ENCODE data around the gene NIPBL.
"Not testable (repeated sequence)": the region's sequence is repeated elsewhere in the genome, so short reads cannot be mapped to it uniquely, and the experiment has no call there.

NIPBL gene, protein sequence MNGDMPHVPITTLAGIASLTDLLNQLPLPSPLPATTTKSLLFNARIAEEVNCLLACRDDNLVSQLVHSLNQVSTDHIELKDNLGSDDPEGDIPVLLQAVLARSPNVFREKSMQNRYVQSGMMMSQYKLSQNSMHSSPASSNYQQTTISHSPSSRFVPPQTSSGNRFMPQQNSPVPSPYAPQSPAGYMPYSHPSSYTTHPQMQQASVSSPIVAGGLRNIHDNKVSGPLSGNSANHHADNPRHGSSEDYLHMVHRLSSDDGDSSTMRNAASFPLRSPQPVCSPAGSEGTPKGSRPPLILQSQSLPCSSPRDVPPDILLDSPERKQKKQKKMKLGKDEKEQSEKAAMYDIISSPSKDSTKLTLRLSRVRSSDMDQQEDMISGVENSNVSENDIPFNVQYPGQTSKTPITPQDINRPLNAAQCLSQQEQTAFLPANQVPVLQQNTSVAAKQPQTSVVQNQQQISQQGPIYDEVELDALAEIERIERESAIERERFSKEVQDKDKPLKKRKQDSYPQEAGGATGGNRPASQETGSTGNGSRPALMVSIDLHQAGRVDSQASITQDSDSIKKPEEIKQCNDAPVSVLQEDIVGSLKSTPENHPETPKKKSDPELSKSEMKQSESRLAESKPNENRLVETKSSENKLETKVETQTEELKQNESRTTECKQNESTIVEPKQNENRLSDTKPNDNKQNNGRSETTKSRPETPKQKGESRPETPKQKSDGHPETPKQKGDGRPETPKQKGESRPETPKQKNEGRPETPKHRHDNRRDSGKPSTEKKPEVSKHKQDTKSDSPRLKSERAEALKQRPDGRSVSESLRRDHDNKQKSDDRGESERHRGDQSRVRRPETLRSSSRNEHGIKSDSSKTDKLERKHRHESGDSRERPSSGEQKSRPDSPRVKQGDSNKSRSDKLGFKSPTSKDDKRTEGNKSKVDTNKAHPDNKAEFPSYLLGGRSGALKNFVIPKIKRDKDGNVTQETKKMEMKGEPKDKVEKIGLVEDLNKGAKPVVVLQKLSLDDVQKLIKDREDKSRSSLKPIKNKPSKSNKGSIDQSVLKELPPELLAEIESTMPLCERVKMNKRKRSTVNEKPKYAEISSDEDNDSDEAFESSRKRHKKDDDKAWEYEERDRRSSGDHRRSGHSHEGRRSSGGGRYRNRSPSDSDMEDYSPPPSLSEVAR (N-terminal part only)

DNA sequence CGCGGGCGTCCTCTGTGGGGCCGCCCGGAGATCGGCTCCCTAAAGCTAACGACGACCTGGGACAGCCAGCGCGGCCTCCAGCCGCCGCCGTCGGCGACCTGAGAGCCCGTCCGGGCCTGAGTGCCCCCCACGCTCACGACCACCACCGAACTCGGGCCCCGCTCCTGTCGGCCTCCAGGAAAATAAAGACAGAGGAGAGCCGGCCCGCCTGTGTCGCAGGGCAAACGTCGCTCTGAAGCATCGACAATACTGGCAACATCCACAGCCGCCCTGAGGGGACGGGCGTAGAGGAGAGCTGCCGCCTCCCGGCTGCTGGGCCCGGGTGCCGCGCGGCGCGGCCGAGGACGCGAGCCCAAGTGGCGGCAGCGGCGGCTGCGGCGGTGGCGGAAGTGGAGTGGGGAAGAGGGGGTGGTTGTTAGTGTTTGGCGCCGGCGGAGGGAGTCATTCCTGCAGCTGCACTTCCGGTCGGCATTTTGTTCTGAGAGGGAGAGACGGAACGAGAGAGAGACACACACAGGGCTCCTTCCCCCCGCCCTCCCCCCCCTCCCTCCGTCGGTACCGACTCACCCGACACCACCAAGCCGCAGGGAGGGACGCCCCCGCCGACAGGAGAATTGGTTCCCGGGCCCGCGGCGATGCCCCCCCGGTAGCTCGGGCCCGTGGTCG, at the start of gene NIPBL:
NIPBL (plus strand) TSS at position 471 of the 666 bp plus-strand sequence. CDS start 76,928 bp downstream, outside the sequence.
- peak; percentile 94 for DNase-seq (ENCODE audit: low spot score)

DNA sequence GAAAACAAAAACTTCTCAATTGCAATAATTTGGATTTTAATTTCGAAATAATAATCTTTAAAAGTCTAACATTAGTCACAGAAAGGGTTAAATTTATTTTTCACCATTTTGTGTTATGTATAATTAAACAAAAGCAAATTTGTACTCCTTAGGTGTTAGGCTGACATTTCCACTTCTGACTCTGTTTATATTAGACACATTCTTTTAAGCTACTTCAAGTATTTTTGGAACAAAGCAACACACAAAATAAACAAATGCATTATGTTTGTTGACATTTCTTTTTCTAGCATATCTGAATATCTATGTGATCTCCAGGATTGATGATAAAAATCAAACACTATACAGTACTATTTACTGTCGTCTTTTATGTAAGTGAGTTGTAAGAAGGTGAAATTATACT, 44.3 kb upstream of the NIPBL start:
- DNase-seq (ENCODE audit: low spot score): no peak

DNA sequence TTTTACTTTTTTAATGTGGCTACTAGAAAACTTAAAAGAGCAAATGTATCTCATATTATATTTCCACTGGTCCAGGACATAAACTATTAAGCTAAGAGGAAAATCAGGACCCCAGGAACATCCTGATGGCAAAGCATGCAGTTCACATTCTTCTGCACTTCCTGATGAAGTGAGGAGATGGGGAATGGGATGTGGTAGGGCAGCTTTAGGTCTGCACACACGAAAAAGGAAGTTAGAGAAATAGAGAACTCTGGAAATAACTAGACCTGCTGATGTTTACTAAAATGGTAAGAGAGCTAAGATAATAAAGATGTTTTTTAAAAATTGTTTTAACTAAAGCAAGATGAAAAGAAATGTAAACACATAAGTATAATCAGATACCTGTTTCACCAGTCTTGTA, 39.7 kb upstream of the NIPBL start:
- no peak for DNase-seq (ENCODE audit: low spot score)

DNA sequence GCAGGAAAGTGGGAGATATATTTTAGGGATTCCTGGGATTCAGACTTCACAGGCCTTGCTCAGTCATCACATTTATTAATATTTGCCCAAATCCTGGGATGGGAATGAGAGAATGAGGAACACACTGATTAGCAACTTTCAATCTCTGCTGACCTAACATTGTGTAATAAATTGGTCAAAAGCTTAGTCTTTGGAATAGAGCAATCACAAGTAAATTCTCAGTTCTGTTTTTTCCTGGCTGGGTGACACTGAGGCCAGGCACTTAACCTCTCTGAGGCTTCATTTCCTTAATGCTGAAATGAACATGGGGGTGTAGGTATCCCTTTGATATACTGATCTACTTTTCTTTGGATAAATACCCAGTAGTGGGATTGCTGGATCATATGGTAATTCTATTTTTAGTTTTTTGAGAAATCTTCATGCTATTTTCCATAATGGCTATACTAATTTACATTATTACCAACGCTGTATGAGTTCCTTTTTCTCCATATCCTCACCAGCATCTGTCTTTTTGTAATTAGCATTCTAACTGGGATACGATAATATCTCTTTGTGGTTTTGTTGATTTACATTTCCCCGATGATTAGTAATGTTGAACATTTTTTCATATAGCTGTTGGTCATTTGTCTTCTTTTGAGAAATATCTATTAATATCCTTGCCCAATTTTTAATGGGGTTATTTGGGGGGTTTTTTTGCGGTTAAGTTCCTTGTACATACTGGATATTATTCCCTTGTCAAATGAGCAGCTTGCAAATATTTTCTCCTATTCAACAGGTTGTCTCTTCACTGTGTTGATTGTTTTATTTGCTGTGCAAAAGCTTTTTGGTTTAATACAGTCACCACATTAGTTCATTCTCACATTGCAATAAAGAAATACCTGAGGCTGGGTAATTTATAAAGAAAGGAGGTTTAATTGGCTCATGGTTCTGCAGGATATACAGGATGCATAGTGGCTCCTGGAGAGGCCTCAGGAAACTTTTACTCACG, 36.8 kb upstream of the NIPBL start:
- DNase-seq (ENCODE audit: low spot score): no peak

DNA sequence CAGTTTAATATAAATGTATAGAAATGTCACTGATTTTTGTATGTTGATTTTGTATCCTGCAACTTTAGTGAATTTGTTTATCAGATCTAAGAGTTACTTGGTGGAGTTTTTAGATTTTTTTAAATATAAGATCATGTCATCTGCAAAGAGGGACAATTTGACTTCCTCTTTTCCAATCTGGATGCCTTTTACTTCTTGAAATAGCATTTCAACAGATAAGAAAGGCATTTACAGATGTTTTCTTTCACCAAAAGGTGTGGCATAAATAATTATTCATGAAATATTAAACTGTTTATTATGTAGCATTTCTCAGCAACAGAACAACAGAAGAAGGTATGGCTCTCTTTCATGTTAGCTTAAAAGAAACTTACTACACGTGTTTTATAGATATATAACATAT, 34.9 kb upstream of the NIPBL start:
- no peak for DNase-seq (ENCODE audit: low spot score)

DNA sequence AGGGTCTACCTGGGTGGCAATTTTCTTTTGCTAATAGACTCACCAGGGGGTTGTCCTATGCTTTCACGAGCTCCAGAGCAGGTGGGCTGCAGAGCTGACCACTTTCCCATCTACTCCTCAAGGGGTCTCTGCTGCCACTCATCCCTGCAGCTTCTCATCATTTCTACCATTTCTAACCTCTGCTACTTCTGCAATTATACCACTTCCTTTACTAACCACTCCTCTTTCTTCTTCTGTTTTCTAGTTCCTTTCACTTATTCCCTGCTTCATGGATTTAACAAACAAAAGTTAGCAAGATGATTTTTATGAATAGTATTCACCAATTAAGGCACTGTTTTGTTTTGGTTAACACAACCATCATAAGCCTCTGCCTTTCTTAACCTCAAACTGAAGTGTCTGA, 34.5 kb upstream of the NIPBL start:
- DNase-seq (ENCODE audit: low spot score): no peak

DNA sequence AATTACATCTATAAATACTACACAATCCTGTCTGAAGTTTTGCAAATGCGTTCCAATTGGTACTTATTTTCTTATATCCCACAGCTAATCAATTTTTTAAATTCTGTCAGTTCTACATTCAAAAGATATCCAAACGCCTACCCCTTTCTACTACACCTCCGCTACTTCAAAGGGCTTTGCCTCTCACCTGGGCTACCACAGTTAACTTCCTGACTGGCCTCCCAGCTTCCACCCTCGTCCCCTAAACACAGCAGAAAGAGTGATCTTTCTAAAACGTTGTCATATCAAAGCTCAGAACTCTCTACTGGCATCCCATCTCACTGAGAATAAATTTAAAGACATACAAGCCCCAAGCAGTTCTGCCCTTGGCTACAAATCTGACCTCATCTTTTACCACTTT, 32.3 kb upstream of the NIPBL start:
- DNase-seq (ENCODE audit: low spot score): no peak

DNA sequence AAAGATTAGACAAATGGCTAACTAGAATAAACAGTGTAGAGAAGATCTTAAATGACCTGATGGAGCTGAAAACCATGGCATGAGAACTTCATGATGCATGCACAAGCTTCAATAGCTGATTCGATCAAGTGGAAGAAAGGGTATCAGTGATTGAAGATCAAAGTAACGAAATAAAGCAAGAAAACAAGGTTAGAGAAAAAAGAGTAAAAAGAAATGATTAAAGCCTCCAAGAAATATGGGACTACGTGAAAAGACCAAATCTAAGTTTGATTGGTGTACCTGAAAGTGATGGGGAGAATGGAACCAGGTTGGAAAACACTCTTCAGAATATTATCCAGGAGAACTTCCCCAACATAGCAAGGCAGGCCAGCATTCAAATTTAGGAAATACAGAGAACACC, 28.0 kb upstream of the NIPBL start:
- DNase-seq (ENCODE audit: low spot score): not testable (repeated sequence)

DNA sequence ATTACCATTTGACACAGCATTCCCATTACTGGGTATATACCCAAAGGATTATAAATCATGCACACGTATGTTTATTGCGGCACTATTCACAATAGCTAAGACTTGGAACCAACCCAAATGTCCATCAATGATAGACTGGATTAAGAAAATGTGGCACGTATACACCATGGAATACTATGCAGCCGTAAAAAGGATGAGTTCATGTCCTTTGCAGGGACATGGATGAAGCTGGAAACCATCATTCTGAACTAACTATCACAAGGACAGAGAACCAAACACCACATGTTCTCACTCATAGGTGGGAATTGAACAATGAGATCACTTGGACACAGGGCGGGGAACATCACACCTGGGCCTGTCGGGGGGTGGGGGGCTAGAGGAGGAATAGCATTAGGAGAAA, 23.7 kb upstream of the NIPBL start:
- not testable (repeated sequence) for DNase-seq (ENCODE audit: low spot score)

DNA sequence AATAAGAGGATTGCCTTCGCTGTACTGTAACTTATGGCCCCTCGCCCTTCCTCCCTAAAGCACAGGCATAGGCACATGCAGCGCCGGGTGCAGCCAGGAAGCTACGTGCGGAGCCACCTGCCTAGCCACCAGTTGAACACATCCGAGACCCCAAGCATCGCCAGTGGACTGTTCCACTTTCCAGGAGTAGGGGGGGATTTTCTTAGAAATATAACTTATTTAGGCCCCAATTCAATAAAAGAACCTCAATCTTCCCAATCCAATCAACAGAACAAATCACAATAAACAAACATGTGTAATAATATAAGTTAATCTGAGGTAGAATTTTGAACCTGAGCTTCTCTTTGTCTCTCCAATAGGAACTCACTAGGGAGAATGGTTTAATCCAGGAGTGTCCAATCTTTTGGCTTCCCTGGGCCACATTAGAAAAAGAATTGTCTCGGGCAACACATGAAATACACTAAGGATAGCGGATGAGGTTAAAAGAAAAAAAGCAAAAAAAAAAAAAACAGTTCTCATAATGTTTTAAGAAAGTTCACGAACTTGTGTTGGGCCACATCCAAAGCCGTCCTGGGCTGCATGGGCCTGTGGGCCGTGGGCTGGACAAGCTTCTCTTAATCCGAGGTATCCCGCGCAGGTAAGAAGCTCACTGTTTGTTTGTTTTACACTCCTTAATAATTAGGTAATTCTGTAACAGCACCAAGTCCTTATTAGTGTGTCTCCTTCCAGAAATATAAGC, 22.0 kb upstream of the NIPBL start:
- DNase-seq (ENCODE audit: low spot score): no peak

DNA sequence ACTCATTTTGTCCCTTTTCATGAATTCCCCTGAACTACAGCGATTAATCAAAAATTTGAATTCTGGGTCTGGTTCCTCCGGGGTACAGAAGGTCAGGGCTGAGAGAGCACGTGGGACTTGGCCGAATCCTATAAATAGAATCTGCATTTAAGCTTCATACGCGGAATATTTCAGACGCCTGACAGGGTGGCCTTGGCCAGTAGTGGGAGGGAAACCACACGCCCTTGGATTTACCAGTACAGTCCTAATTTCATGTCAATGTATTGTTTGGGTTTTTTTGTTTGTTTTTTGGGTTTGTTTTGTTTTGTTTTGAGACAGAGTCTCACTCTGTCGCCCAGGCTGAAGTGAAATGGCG, 21.5 kb upstream of the NIPBL start:
- no peak for DNase-seq (ENCODE audit: low spot score)

DNA sequence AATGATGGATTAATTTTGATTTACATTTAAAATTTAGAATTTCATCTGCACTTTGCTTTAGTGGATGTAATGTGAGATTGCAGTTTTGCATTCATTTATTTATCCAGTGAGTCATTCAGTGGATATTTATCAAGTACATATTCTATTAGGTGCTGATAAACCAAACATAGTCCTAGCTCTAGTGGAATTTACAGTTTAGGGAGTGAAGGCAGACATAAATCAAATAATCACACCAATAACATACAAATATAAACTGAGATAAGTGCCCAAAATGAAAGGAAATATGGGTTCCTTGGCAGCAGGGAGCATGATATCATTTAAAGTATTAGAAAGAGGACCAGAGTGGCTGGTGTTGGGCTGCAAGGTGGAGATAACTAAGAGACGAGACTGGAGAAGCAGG, 14.7 kb upstream of the NIPBL start:
- no peak for DNase-seq (ENCODE audit: low spot score)

DNA sequence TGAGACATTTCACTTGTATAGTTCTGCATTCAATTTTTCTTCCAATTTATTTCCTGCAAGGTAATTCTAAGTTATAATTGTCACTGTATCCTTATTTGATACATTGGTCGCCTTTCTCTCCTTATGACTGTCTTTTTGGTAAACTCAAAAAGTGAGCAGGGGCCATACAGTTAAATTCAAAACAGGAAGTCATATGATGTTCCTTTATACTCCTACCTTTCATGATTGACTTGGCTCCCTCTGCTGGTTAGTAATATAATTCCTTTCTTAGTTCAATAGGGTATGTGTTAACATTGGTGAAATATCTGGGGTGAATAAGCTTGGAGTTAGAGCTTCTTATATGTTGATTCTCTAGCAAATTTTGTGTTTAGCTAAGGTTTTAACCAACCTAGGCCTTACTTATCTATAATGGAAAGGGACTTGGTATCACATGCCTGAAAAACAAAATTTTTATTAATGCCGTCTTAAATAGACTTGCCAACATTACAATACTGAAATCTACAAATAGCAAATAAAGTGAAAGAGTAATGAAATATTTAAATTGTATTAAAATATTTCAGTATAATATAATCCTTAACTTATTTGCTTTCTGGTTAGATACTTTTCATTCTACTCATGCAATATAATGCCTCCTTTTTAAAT, 6.0 kb upstream of the NIPBL start:
- peak; percentile 86 for DNase-seq (ENCODE audit: low spot score)

DNA sequence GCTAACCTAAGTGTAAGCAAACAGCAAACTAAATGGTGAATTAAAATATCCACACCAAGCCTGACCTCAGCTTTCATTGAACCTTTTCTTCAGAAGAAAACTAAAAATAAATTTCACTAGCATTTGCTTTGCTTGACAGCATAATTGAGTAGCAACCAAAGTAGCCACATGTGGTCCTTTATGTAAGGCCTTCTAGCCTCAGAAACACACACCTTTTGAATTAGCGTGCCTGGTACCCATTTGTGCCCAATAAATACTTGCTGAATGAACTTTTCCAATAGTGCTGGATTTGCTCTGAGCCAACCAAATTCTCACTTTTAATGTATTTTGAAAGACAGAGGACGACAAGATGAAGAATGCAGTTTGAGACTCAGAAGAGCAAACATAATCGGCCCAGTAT, 2.1 kb upstream of the NIPBL start:
- DNase-seq (ENCODE audit: low spot score): peak; percentile 51

DNA sequence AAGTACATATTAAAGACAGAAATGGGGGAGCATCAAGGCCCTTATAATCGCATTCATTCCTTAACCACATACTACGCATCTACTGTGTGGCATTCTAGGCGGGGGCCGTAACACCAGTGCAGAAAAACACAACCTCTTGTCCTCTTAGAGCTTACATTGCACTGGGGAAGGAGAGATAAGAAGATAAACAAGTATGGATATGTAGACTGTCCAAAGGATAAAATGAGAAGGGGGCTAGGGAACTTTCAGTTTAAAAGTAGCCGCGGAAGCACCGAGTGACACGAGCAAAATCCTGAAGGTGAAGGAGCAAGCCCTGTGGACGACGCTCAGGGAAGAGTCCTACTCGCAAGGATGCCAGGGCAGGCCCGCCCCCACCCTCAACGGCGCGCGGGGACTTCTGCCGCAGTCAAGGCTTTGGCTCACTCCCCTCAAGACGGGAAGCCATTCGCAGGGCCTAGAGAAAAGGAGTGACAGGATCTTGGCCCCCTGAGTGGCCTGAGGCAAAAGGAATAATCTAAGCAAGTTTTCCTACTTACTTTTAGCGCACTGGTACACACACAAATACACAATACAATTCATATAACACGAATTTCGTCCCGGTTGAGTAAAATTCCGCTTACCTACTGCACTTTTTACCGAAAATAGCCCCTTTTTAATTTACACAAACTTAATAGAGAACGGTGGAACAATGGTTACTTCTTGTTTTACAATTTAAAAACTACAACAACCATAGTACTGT, 1.3 kb upstream of the NIPBL start:
- DNase-seq (ENCODE audit: low spot score): peak; percentile 73

DNA sequence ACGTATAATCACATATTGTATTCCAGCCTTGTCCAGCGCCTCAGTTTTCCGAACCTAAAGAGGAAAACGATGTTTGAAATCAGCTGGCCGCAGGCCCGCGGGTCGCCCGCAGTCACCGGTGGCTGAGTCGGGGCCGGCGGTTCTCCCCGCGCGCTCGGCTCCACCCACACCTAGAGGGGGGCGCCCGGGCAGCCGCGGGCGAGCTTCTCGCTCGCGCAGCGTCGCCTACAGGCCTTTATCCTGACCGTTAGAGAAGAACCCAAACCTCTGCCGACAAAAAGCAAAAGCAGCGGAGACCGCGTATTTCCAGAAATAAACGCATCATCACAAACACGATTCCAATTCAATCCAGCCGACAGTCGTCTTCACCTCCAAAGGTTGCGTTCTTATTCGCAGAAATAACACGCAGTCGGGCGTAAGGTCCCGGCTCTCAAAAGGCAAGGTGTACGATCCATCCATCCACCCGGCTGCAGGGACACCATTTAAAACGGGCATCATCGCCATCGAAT, 725 bp upstream of the NIPBL start:
- DNase-seq (ENCODE audit: low spot score): peak; percentile 82

DNA sequence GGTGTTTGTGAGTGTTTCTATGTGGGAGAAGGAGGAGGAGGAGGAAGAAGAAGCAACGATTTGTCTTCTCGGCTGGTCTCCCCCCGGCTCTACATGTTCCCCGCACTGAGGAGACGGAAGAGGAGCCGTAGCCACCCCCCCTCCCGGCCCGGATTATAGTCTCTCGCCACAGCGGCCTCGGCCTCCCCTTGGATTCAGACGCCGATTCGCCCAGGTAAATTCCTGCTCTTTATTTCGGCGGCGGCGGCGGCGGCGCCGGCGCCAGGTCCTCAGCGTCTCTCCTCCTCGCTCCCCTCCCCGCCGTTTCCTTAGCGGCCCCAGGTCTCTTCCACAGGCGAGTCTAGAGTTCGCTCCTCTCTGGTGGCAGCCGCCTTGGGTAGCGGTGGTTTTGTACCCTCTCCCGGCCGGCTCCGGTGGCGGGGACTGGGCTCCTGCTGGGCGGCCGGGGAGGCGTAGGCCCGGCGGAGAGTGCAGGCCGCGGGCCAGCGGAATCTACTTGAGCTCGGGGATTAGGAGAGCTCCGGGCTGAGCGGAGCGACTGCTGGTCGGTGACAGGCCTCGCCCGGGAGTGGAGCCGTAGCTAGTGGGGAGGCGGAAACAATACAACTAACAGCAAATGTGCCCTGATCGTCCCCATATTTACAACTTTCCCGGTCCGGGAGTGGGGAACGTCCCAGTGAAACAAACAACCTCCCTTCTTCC, 547 bp downstream of the NIPBL start:
- DNase-seq (ENCODE audit: low spot score): peak; percentile 67

All from RKO (cell line).